GM18870 (cell line): ENCODE results near the gene YY1.

Experiments used
- ATAC-seq: cut with Tn5 transposase; IDR thresholded peaks from one replicate; pipeline ENCODE4 v1.9.1; 2021; ENCODE audit warnings: moderate library complexity; ENCODE audit not compliant: unreplicated experiment

The YY1 gene

GRCh38 chr14:100241279-100241678, 2.3 kb downstream of the YY1 start:
- no peak for ATAC-seq

GRCh38 chr14:100243020-100243419, 4.1 kb downstream of the YY1 start:
- no peak for ATAC-seq

- ATAC-seq = no peak
Observed at GRCh38 chr14:100246809-100247428, 8.0 kb downstream of the YY1 start.

DNA sequence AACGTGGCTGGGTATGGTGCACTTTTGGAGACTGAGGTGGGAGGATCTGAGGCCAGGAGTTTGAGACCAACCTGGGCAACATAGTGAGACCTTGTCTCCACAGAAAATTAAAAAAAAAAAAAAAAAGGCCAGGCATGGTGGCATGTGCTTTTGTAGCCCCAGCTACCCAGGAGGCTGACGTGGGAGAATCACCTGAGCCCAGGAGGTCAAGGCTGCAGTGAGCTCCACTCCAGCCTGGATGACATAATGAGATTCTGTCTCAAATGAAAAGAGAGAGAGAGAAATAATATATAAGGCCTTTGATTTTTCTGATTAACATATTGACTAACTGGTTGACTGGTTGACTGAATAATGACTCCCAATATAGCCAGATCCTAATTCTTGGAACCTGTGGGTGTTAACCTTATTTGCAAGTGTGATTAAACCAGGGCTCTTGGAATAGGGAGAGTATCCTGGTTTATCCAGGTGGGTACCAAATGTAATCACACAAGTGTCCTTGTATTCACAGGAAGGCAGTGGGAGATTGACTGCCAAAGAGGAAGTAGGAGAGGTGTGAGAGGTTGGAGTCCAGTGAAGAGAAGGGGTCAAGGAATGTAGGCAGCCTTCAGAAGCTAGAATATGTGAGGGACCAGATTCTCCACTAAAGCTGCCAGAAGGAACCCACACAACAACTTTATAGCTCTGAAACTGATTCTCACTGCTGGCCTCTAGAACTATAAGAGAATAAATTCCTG, 12.0 kb downstream of the YY1 start:
- no peak for ATAC-seq

DNA sequence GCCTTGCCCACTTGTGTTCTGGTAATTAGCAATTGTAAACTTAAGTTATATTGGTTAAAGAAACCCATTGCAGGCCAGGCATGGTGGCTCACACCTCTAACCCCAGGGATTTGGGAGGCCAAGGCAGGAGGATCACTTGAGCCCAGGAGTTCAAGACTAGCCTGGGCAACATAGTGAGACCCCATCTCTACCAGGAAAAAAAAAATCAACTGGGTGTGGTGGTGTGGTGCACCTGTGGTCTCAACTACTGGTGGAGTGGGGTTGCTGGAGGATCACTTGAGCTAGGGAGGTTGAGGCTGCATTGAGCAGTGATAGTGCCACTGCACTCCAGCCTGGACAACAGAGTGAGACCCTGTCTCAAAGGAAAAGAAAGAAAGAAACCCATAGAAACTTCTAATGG, 13.7 kb downstream of the YY1 start:
- ATAC-seq = no peak

- ATAC-seq = peak; percentile 63
Observed at GRCh38 chr14:100256339-100256895, 17.5 kb downstream of the YY1 start.

- no peak for ATAC-seq
Observed at GRCh38 chr14:100261621-100262020, 22.7 kb downstream of the YY1 start.

DNA sequence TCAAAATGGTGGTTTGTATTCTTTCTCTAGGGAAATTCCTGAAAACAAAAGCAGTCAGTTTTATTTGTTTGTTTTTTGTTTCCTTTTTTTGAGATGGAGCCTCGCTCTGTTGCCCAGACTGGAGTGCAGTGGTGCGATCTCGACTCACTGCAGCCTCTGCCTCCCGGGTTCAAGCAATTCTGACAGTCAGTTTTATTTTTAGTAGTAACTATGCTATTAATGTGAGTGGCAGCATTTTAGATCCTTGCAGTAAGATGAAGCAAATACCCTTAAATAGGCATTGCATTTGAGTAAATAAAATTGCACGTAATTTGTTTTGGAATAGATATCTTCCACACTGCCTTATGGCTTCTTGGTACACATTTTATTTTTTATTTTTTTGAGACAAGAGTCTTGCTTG, 23.6 kb downstream of the YY1 start:
- ATAC-seq = no peak

DNA sequence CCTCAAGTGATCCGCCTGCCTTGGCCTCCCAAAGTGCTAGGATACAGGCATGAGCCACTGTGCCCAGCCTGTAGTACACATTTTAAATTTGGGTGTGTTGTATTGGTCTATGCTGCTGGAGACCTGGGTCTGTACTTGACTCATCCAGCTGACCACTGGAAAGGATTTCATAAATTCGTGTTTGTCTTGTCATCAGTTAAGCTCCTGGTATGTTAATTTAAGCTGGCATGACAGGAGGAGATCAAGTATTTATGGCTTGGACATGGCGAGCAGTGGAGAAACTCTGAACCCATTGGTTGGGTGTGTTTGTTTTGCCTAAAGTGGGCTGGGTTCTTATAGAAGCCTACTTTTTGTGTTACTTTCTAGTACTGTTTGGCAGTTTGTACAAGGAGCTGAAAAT, 24.2 kb downstream of the YY1 start:
- no peak for ATAC-seq

DNA sequence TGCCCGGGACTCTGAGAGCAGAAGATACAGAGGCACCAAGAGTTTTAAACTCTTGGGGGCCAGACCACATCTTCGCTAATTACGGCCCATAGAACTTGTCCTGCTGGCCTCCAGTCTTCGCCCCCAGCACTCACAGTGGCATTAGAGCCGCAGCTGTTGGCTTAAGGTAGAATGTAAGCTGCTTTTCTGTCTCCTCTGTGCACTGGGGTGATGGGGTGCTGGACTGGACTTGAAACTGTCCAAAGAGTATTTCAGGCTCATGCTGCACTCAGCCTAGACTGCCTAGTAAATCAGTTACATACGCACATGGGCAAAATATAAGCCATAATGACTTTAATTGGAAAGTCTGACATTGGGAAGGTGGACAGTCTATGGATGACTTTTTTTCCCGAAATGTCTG, 29.0 kb downstream of the YY1 start:
- no peak for ATAC-seq

DNA sequence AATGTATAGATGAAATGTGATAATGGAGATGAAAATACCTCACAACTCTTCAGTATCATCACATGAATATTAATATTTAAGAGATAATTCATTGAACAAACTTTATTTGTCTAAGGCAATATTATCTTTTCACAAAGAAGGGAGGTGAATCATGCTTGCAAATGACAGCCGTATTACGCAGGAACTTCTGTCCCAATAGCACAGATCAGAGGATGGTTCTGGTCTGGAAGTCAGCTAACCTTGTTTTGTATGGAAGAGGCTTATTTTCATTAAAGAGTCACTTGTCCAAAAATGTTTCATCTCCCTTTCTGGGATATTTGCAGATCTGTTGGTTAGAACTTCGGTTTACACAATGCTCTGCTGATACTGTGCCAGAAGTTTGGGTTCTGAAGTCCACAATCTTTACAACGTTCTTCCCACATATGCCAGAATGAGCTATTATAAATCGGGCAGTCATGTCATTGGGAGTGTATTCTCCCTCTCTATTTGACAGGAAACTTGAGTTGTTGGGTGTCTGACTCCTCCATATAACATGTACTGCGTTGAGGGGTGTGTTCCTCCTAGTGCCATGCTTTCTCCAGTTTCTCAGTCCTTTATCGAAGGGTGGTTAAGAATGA, 29.8 kb downstream of the YY1 start:
- ATAC-seq = no peak

DNA sequence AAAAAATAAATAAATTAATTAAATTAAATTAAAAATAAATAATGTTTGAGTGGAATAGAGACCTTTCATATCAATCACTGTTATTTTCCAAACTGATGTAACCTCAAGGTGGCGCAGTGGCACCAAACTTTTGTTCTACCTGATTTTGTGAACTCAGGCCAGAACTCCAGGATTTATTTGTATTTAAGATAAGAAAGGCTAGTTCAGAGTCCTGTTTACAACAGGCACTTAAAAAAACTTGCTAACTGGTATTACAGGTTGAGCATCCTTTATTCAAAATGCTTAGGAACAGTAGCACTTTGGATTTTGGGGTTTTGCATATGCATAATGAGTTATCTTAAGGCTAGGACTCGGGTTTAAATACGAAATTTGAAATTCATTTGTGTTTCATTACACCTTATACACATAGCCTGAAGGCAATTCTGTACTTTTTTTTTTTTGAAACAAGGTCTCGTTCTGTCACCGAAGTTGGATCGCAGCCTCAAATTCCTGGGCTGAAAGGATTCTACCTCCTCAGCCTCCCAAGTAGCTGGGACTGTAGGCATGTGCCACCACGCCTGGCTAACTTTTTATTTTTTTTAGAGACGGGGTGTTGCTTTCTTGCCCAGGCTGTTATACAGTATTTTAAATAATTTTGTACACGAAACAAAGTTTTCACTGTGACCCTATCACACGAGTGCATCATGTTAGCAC, 32.4 kb downstream of the YY1 start:
- no peak for ATAC-seq

DNA sequence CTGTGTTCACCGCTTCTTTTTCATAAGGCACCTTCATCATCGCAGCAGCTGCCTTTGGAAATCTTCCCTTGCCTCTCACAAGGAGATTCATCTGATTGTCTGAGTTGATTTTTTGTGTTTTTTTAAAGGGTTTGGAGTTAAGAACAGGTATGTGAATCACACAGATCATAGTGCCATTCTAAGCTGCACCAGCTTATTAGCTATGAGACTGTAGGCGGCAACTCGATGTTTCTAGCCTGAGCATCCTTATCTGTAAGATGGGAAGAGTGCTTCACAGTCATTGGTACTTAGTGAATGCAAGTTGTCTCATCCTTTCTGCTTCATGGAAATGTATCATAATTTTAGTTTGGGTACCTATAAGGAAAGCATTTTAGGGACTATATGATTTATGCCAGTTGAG, 35.3 kb downstream of the YY1 start:
- ATAC-seq = no peak

GRCh38 chr14:100275214-100275613, 36.3 kb downstream of the YY1 start:
- no peak for ATAC-seq

DNA sequence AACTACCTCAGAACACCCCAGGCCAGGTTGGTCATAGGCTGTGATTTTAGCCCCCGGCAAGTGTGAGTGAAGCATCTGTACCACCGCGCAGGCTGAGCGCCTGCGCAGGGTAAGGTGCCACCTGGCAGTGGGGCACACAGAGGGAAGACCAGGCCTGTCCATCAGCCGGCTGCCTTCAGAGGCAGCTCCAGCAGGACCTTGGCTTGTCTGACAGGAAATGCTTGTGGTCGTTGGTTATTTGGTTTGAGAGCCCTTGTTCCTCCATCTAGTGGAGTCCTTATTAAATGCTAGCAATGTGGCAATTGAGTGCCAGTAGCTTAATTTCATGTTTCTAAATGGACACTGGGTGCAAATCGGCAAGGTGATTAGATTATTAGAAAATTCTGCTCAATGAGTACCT, 39.8 kb downstream of the YY1 start:
- ATAC-seq = no peak

GRCh38 chr14:100279133-100279532, 40.2 kb downstream of the YY1 start:
- no peak for ATAC-seq

- ATAC-seq = no peak
Observed at GRCh38 chr14:100279563-100279962, 40.6 kb downstream of the YY1 start.

- no peak for ATAC-seq
Observed at GRCh38 chr14:100281286-100282082, 42.5 kb downstream of the YY1 start.

GRCh38 chr14:100282083-100282350, 43.1 kb downstream of the YY1 start:
- ATAC-seq = no peak

- no peak for ATAC-seq
Observed at GRCh38 chr14:100282766-100283419, 43.9 kb downstream of the YY1 start.
